ENCODE data around the gene UBE2K.

DNA sequence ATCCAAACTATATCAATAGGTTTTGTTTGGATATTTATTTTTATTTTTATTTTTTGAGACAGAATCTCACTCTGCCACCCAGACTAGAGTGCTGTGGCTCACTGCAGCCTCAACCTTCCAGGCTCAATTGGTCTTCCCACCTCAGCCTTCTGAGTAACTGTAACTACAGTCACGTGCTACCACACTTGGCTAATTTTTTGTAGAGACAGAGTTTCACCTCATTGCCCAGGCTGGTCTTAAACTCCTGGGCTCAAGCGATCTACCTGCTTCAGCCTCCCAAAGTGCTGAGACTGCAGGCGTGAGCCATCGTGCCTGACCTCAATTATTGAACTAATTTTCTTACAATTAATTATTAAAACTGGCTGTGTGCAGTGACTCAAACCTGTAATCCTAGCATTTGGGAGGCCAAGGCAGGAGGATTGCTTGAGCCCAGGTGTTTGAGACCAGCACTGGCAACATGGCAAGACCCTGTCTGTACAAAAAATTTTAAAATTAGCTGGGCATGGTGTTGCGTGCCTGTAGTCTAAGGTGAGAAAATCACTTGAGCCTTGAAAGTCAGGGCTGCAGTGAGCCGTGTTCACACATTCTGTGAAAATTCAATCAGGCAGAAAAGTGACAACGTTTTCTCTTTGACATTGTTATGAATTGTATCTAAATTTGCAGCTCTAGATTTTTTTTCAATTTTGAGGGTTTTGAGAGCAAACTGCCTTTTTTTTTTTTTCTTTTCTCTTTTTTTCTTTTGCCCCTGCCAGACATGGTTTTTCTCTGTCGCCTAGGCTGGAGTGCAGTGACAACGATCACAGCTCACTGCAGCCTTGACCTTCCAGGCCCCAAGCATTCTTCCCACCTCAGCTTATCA, 66.0 kb downstream of the UBE2K start:
- TF ChIP-seq CTCF (IDR thresholded peaks at IDR 0.05) = no peak
- no peak for TF ChIP-seq EP300 (IDR thresholded peaks at IDR 0.05)

All from esophagus muscularis mucosa (tissue), 3 donors.